NCI-H526 (cell line): ENCODE results near the gene VTI1A.
A peak's percentile ranks its signal among the peaks of the same experiment; 100 is the strongest.

Experiments
- DNase-seq, 2 experiments: peaks; one replicate each; lab custom pipeline; 2025; lab: John Stamatoyannopoulos, UW

The VTI1A gene

GRCh38 chr10:112758961-112759360, 311.9 kb downstream of the VTI1A start:
- DNase-seq, result no peak

GRCh38 chr10:112759496-112759895, 312.5 kb downstream of the VTI1A start:
- no peak for DNase-seq

- no peak for DNase-seq
Observed at GRCh38 chr10:112761256-112761655, 314.2 kb downstream of the VTI1A start.

GRCh38 chr10:112763916-112764520, 317.0 kb downstream of the VTI1A start:
- no peak for DNase-seq

GRCh38 chr10:112765717-112766235, 318.8 kb downstream of the VTI1A start:
- no peak for DNase-seq

- no peak for DNase-seq
Observed at GRCh38 chr10:112766636-112767035, 319.6 kb downstream of the VTI1A start.

- peak in 1 of 2 experiments; percentile 1 for DNase-seq
Observed at GRCh38 chr10:112767156-112767555, 320.1 kb downstream of the VTI1A start.

- DNase-seq, result no peak
Observed at GRCh38 chr10:112768121-112768520, 321.1 kb downstream of the VTI1A start.

- no peak for DNase-seq
Observed at GRCh38 chr10:112769081-112769480, 322.1 kb downstream of the VTI1A start.

- no peak for DNase-seq
Observed at GRCh38 chr10:112769611-112770370, 322.8 kb downstream of the VTI1A start.

GRCh38 chr10:112771733-112772132, 324.7 kb downstream of the VTI1A start:
- no peak for DNase-seq

- no peak for DNase-seq
Observed at GRCh38 chr10:112773783-112774182, 326.8 kb downstream of the VTI1A start.

GRCh38 chr10:112774210-112774609, 327.2 kb downstream of the VTI1A start:
- no peak for DNase-seq

- no peak for DNase-seq
Observed at GRCh38 chr10:112774798-112775197, 327.8 kb downstream of the VTI1A start.

GRCh38 chr10:112775381-112775780, 328.4 kb downstream of the VTI1A start:
- DNase-seq, result no peak

- no peak for DNase-seq
Observed at GRCh38 chr10:112775892-112776674, 329.1 kb downstream of the VTI1A start.

GRCh38 chr10:112778579-112778978, 331.6 kb downstream of the VTI1A start:
- DNase-seq, result no peak

- DNase-seq, result no peak
Observed at GRCh38 chr10:112779025-112779770, 332.2 kb downstream of the VTI1A start.

GRCh38 chr10:112782200-112782907, 335.3 kb downstream of the VTI1A start:
- no peak for DNase-seq

- DNase-seq, result peak in 1 of 2 experiments; percentile 19
Observed at GRCh38 chr10:112783351-112784021, 336.5 kb downstream of the VTI1A start.

GRCh38 chr10:112784022-112784461, 337.0 kb downstream of the VTI1A start:
- DNase-seq, result no peak
